ENCODE data around the gene WDR45B.

DNA sequence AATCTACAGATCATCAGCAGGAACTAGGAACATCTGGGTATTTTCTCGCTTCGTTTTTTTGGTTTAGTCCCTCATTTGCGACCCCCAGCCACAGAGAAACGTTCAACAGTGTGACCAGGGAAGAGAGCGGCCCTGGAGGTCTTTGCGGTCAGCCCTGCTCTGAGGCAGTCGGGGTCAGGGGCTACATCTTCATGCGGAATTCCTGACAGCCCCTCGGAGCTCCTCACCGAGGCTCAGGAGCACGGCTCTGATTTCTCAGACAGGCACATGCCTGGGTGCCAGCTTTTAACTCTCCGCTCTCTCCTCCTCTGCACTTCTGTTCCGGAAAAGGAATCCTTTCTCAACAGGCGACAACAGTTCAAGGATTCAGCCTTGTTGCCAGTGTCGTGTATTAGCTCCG is 8.0 kb upstream of the WDR45B start:
- TF ChIP-seq, protein P1, sequence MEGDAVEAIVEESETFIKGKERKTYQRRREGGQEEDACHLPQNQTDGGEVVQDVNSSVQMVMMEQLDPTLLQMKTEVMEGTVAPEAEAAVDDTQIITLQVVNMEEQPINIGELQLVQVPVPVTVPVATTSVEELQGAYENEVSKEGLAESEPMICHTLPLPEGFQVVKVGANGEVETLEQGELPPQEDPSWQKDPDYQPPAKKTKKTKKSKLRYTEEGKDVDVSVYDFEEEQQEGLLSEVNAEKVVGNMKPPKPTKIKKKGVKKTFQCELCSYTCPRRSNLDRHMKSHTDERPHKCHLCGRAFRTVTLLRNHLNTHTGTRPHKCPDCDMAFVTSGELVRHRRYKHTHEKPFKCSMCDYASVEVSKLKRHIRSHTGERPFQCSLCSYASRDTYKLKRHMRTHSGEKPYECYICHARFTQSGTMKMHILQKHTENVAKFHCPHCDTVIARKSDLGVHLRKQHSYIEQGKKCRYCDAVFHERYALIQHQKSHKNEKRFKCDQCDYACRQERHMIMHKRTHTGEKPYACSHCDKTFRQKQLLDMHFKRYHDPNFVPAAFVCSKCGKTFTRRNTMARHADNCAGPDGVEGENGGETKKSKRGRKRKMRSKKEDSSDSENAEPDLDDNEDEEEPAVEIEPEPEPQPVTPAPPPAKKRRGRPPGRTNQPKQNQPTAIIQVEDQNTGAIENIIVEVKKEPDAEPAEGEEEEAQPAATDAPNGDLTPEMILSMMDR (IDR thresholded peaks at IDR 0.05) = no peak
- TF ChIP-seq POLR2AphosphoS5 (IDR thresholded peaks at IDR 0.05; ENCODE audit: low read depth, low read length) (no peak), SIN3A (IDR thresholded peaks at IDR 0.05; ENCODE audit: borderline replicate concordance, insufficient read depth, low read depth, low read length) (no peak), TCF7L2 (IDR thresholded peaks at IDR 0.05; ENCODE audit: low read depth, low read length) (no peak)
- TF ChIP-seq, protein P2, sequence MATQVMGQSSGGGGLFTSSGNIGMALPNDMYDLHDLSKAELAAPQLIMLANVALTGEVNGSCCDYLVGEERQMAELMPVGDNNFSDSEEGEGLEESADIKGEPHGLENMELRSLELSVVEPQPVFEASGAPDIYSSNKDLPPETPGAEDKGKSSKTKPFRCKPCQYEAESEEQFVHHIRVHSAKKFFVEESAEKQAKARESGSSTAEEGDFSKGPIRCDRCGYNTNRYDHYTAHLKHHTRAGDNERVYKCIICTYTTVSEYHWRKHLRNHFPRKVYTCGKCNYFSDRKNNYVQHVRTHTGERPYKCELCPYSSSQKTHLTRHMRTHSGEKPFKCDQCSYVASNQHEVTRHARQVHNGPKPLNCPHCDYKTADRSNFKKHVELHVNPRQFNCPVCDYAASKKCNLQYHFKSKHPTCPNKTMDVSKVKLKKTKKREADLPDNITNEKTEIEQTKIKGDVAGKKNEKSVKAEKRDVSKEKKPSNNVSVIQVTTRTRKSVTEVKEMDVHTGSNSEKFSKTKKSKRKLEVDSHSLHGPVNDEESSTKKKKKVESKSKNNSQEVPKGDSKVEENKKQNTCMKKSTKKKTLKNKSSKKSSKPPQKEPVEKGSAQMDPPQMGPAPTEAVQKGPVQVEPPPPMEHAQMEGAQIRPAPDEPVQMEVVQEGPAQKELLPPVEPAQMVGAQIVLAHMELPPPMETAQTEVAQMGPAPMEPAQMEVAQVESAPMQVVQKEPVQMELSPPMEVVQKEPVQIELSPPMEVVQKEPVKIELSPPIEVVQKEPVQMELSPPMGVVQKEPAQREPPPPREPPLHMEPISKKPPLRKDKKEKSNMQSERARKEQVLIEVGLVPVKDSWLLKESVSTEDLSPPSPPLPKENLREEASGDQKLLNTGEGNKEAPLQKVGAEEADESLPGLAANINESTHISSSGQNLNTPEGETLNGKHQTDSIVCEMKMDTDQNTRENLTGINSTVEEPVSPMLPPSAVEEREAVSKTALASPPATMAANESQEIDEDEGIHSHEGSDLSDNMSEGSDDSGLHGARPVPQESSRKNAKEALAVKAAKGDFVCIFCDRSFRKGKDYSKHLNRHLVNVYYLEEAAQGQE (IDR thresholded peaks at IDR 0.05; ENCODE audit: insufficient read depth in 1 of 2, low read depth in 2 of 2, low read length in 1 of 2) = no peak
